ENCODE results near the gene PRKAA1. TPM values are rescaled to one million over a fixed set of nuclear protein-coding genes. Genes with fewer than 3 reads are reported as not detected.

Gene PRKAA1
- total and polyA plus RNA-seq, 2 of the 4 experiments (the other 2 are of a cell fraction): 47.7 to 94.1 TPM

- TF ChIP-seq CTCF (conservative IDR thresholded peaks at IDR 0.05; ENCODE audit: low read depth, low read length): no peak
Measured at GRCh38 chr5:40834849-40835787, 36.9 kb upstream of the PRKAA1 start, which contains the start of gene RPL37 (continued).
